Measurements from ENCODE around the gene KLHL7.

- no peak for TF ChIP-seq POLR2AphosphoS5 (IDR thresholded peaks at IDR 0.05; ENCODE audit: insufficient read depth in 1 of 2, low read depth in 1 of 2)
- TF ChIP-seq POLR2A (IDR thresholded peaks at IDR 0.05) = no peak
- TF ChIP-seq, protein P1, sequence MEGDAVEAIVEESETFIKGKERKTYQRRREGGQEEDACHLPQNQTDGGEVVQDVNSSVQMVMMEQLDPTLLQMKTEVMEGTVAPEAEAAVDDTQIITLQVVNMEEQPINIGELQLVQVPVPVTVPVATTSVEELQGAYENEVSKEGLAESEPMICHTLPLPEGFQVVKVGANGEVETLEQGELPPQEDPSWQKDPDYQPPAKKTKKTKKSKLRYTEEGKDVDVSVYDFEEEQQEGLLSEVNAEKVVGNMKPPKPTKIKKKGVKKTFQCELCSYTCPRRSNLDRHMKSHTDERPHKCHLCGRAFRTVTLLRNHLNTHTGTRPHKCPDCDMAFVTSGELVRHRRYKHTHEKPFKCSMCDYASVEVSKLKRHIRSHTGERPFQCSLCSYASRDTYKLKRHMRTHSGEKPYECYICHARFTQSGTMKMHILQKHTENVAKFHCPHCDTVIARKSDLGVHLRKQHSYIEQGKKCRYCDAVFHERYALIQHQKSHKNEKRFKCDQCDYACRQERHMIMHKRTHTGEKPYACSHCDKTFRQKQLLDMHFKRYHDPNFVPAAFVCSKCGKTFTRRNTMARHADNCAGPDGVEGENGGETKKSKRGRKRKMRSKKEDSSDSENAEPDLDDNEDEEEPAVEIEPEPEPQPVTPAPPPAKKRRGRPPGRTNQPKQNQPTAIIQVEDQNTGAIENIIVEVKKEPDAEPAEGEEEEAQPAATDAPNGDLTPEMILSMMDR (IDR thresholded peaks at IDR 0.05) = no peak
These were observed 106.0 kb downstream of the KLHL7 start for GRCh38 chr7:23211589-23211988.

All from vagina (tissue), 2 donors.